ENCODE results near the gene PTPA. TPM values are rescaled to one million over a fixed set of nuclear protein-coding genes. Genes with fewer than 3 reads are reported as not detected.

The PTPA gene
- total RNA-seq, 1 donor from 2014 or later, result 115 TPM

DNA sequence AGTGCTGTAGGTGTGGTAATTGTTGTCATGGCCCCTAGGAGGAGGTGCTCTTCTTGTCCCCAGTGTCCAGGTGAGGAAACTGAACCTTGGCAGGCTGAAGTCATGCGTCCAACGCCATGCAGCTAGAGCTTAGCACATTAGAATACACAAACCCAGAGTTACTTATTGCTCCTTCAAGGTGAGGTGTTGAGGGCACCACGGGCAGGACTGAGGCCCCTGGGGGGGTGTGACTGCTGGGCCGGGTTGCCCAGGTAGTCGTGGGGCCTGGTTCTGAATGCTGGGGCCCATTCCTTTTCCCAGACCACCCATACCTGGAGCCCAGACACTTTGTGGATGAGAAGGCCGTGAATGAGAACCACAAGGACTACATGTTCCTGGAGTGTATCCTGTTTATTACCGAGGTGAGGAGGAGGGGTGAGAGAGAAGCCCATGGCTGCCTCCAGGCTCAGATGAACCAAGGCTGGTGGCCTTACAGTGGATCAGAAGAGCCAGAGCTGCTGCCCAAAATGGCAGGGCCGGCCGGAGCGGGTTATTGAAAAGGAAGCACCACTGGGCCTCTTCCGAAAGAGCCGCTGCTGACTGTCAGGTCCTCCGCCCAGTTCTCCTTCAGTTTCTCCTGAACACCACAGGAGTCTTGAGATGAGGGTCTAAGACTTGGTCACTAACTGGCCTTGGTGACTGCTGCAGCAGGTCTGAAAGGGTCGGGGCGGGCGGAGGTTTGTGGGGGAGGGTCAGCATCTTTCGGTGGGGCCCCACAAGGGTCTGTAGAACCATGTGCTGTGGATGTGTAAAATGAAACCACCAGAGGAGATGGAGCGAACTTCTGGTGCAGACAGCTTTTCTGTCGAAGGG, 26.3 kb downstream of the PTPA start:
- no peak for ATAC-seq
- H3K27ac ChIP-seq, result peak overlapping the region; percentile 100
- H3K4me3 ChIP-seq, result no peak overlapping the region
- H3K36me3 ChIP-seq, result peaks cover 42% of the 10 kb centered on the region
- TF ChIP-seq, protein P1, sequence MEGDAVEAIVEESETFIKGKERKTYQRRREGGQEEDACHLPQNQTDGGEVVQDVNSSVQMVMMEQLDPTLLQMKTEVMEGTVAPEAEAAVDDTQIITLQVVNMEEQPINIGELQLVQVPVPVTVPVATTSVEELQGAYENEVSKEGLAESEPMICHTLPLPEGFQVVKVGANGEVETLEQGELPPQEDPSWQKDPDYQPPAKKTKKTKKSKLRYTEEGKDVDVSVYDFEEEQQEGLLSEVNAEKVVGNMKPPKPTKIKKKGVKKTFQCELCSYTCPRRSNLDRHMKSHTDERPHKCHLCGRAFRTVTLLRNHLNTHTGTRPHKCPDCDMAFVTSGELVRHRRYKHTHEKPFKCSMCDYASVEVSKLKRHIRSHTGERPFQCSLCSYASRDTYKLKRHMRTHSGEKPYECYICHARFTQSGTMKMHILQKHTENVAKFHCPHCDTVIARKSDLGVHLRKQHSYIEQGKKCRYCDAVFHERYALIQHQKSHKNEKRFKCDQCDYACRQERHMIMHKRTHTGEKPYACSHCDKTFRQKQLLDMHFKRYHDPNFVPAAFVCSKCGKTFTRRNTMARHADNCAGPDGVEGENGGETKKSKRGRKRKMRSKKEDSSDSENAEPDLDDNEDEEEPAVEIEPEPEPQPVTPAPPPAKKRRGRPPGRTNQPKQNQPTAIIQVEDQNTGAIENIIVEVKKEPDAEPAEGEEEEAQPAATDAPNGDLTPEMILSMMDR (IDR thresholded peaks at IDR 0.05), result no peak
- no peaks in the 10 kb centered on the region for H3K27me3 ChIP-seq
- no peak for DNase-seq
- intact Hi-C loops (cut with DNase I), result loop anchor here (5.0 kb wide), 1 partner anchor 480 kb away; no protein-coding TSS in a partner anchor
- peaks cover 52% of the 10 kb centered on the region for H3K4me1 ChIP-seq
- H3K9me3 ChIP-seq, result no peaks in the 10 kb centered on the region

DNA sequence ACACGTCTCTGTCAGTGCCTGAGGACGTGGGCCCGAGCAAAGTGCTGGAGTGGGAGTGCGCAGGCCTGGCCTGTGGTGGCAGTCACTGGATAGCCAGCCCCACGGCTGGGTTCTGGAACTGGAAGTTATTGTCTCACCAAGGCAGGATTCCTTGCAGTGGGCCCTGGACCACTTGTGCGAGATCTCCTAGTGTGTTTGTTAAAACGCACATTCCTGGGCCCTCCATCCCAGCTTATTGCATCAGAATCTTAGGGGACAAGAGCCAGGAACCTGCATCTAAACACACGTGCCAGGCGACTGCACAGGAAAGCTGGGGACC, 26.9 kb downstream of the PTPA start:
- H3K4me3 ChIP-seq, result no peak overlapping the region
- peaks cover 58% of the 10 kb centered on the region for H3K4me1 ChIP-seq
- H3K27ac ChIP-seq, result peak overlapping the region; percentile 100
- H3K27me3 ChIP-seq, result no peaks in the 10 kb centered on the region
- intact Hi-C loops (cut with DNase I), result loop anchor here (5.0 kb wide), 1 partner anchor 479 kb away; no protein-coding TSS in a partner anchor
- ATAC-seq (no peak), DNase-seq (no peak)
- H3K36me3 ChIP-seq, result peaks cover 46% of the 10 kb centered on the region
- H3K9me3 ChIP-seq, result no peaks in the 10 kb centered on the region
- TF ChIP-seq, protein P1 (IDR thresholded peaks at IDR 0.05), result no peak

DNA sequence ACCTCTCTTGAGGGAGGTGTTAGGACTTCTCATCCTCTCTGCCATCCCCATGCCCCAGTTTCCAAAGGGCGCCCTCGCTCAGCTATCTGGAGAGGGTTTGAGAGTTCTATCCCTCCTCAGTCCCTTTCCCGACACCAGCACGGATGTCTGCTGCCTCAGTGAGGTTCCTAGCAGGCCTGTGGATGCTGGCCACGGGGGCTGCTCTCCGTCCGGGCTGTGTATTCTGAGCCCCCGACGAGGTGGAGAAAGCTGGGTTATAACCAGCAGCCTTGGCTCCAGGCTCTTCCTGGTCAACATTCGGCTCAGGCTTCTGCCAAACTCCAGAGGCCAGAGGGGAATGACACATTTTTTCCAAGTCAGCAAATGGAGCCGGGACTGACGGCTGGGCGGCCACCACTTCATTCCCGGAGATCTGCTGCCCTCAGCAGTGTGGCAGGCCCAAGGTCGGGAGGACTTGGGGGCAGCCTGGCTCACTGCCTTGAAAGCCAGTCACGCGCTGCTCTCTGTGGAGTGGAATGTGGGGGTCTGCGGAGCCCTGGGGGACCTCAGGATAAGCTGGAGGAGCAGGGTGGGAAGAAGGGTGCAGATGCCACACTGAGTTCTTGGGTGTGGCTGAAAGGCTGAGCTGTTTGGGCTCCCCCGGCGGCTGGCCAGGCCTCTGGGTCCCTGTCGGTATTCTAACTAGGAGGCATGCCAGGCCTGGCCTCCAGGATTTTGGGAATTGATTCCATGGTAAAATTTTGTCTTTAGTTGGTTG, 27.4 kb downstream of the PTPA start:
- Histone ChIP-seq H3K4me1 (peaks cover 63% of the 10 kb centered on the region), H3K27ac (peak overlapping the region; percentile 100), H3K27me3 (no peaks in the 10 kb centered on the region), H3K4me3 (peak overlapping the region; percentile 61), H3K9me3 (no peaks in the 10 kb centered on the region), H3K36me3 (peaks cover 46% of the 10 kb centered on the region)
- no peak for ATAC-seq
- TF ChIP-seq, protein P1 (IDR thresholded peaks at IDR 0.05), result no peak
- intact Hi-C loops (cut with DNase I), result loop anchor here (5.0 kb wide), 1 partner anchor 479 kb away; no protein-coding TSS in a partner anchor
- no peak for DNase-seq

DNA sequence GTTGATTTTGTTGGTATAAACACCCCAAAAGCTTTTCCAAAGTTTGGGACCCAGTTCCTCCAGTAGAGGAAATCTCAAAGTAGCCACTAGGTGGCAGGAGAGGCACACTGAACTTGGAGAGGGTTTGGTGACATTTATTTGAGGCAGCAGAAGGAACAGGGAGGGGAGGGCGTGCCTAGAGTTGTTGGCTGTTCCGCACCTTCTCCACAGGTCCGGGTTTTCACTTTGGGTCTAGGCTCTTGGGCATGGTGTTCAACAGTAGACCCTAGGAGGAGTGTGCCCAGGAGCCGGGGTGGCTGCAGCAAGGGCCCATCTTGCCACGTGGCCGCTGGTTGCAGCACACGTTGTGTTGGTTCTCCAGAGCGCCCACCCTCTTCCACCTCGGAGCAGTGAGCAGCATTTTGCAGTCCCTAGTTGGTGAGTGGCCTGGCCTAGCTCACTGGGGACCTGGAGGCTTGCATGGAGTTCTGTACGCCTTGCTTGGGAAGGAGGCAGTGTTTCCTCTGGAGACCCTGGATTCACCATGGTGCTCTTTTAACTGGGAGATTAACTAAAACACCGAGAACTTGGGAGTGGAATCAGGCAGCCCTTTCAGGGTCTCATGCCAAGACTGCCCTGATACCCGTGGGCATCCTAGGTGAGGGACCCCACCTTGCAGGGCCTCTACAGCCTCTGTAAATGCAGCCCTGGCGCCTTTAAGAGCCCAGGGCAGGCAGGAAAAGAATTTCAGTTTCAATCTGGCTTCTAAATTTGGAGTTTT, 28.2 kb downstream of the PTPA start:
- peak; percentile 77 for DNase-seq
- intact Hi-C loops (cut with DNase I), result loop anchor here (5.0 kb wide), 1 partner anchor 478 kb away; no protein-coding TSS in a partner anchor
- Histone ChIP-seq H3K9me3 (no peaks in the 10 kb centered on the region), H3K4me3 (peak overlapping the region; percentile 61), H3K4me1 (peaks cover 71% of the 10 kb centered on the region), H3K27ac (peak overlapping the region; percentile 100), H3K27me3 (no peaks in the 10 kb centered on the region), H3K36me3 (peaks cover 51% of the 10 kb centered on the region)
- TF ChIP-seq, protein P1 (IDR thresholded peaks at IDR 0.05), result peak; percentile 92
- peak; percentile 79 for ATAC-seq

DNA sequence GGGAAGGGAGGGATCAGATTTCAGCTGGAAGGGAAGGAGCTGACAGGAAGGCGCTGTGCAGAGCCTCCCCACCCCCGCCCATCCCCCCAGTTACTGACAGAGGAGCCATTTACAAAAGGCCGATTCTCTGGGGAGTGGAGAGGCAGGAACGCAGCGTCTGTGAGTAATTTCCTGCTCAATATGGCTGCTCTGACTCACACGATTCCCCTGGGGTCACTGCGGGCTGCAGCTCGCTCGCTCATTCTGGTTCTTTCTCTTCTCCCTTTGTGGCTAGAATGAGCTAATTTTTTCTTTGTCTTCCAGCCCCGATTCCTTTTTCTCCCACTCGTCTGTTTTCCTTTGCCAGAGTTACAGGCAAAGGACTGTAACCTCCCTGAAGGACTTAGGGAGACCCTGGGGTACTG, 28.8 kb downstream of the PTPA start:
- peaks cover 45% of the 10 kb centered on the region for H3K36me3 ChIP-seq
- H3K27ac ChIP-seq, result peak overlapping the region; percentile 100
- peaks cover 76% of the 10 kb centered on the region for H3K4me1 ChIP-seq
- ATAC-seq, result peak; percentile 80
- no peaks in the 10 kb centered on the region for H3K9me3 ChIP-seq
- H3K4me3 ChIP-seq, result peak overlapping the region; percentile 61
- H3K27me3 ChIP-seq, result no peaks in the 10 kb centered on the region
- peak; percentile 88 for DNase-seq
- TF ChIP-seq, protein P1 (IDR thresholded peaks at IDR 0.05), result no peak
- intact Hi-C loops (cut with DNase I), result loop anchor here (5.0 kb wide), 1 partner anchor 477 kb away; no protein-coding TSS in a partner anchor
